Activated naive CD4-positive, alpha-beta T cell (primary cell): ENCODE data around the gene MCRIP1.

Experiments used
- DNase-seq, 4 experiments: peaks; one replicate each; lab custom pipeline; 2025; lab: John Stamatoyannopoulos, UW

Gene MCRIP1

DNA sequence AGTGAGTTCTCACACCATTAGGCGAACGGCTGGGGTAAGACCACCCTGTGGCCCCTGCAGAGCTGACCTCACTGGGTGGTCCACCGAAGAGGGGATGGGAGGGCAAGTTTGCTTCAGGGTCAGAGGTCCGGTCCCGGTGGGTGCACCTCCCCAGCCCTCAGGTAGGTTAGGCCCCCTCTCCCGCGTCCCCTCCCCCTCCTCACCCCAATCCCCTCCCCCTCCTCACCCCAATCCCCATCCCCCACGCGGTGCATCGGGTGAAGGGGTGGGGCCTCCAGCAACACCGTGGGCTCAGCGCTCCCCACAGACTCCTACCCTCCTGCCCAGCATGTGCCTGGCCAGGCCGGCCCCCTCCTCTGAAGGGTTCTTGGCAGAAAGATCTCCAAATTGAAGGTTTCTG lies 13.4 kb downstream of the MCRIP1 start:
- no peak for DNase-seq

DNA sequence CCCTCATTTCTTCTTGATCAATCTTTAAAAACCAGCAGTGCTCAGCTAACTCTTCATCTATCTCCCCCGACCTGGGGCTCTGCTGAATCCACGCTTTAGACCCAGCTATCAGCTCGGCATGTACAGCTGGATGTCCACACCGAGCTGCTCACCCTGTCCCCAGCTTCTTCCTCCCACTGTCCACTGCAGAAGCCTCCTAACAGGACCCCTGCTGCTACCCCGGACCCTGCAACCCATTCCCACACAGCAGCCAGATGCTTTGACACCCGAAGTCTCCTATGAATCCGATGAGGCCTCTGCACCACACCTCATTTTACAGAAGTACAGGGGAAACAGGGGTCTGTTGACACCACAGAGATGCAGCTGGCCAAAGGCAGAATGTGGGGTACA lies 15.3 kb downstream of the MCRIP1 start:
- DNase-seq = no peak

DNA sequence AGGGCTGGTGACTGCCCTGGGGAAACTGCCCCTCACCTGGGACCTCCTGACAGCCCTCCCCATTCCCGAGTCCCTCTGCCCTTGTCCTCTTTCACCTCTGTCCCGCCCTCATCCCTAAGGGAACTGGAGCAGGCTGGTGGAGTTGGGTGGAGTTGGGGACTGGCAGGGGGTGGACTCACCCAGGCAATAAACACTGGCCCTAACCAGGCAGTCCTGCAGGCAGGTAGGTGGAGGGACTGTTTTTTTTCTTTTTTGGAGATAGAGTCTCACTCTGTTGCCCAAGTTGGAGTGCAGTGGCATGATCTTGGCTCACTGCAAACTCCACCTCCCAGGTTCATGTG lies 17.5 kb downstream of the MCRIP1 start:
- DNase-seq = no peak

DNA sequence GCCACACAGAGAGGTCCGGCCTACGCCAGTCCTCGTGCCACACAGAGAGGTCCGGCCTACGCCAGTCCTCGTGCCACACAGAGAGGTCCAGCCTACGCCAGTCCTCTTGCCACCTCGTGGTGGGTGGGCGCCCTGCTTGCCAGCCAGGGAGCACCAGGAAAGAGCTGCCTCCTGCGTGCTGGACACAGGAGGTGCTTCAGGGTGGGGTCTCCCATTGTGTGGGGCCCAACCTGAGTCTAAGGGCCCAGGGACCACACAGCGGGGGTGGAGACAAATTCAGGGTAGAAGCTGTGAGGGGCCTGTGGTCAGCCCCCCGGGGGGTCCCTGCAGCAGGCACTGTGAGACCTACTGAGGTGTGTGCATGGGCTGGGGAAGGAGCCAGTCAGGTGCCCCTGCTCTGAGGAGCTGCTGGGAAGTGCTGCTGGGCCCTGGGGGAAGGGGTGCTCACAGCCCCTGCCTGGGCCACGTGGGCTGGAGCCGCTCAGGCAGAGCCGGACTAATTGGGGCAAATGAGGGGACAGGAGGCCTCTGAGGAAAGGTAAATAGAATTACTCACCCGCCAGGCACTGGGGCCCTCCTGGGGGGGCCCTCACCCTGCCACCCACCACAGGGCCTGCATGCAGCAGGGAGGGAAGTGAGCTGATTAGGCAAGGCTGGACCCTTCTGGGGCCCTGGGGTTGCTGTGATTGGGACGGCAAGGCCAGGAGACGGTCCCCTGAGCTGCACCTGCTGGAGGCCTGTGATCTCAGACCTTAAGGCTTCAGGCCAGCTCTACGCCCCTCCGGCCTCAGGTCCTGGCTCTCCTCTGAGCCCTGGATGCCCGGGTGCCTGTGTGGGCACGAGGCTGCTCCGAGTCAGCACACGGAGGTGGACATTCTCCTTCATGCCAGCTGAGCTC lies 18.1 kb downstream of the MCRIP1 start:
- no peak for DNase-seq

DNA sequence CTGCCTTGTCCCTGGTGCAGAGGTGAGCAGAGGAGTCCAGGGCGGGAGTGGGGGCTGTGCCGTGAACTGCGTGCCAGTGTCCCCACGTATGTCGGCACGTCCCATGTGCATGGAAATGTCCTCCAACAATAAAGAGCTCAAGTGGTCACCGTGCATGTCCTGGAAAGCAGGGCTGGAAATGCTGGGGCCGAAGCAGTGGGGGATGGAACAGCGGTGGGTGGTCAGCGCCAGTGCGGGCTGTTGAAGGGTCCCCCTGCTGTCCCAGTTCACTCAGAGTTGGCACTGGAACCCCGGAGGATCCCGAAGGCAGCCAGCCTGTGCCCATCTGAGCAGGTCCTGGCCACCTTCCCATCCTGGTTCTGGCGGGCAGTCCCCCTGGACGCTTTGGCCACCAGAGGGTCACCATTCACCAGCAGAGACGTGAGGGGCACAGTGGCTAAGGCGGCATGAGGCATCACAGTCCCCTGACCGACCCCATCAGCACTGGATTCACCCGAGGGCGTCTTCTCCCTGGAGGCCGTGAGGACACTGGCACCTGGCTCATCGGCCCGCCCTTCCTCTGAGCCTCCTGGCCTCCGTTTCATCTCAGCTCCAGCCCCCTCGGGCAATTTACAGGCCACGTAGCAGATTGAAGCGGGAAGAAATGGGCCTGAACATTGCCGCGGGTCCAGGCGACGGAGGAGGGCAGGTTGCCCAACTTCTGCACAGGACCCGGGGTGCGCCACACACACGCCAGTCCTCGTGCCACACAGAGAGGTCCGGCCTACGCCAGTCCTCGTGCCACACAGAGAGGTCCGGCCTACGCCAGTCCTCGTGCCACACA lies 19.0 kb downstream of the MCRIP1 start:
- no peak for DNase-seq

DNA sequence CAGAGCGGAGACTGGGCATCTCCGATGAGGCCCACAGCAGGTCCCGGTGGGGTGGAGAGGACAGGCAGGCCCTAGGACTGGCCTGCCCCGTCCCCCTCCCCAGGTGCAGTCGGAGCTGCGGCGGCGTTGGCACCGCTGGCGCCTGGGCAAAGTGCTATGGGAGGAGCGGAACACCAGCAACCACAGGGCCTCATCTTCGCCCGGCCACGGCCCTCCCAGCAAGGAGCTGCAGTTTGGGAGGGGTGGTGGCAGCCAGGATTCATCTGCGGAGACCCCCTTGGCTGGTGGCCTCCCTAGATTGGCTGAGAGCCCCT lies 19.8 kb downstream of the MCRIP1 start:
- DNase-seq = no peak

DNA sequence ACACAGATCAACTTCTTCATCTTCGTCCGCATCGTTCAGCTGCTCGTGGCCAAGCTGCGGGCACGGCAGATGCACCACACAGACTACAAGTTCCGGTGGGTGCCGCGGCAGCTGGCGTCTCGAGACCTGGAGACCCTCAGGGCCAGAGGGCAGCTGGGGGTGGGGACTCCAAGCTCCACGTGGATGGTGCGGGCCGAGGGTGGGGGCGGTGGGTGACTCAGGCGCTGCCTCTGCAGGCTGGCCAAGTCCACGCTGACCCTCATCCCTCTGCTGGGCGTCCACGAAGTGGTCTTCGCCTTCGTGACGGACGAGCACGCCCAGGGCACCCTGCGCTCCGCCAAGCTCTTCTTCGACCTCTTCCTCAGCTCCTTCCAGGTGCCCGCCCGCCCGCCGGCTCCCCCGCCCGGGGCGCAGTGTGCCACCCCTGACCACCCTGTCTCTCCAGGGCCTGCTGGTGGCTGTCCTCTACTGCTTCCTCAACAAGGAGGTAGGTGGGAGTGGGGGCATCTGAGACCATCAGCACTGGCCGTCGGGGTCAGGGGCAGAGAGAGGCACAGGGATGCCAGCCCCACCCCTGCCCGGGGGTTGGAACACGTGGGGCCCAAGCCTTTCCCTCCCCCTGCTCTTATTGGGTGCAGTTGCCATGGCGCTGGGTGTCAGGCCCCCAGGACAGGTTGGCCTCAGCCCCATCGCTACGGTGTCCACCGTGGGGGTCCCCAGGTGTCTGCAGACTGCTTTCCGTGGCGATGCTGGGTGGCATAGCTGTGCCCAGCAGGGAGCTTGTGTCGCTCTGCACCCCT lies 20.3 kb downstream of the MCRIP1 start:
- DNase-seq = no peak

DNA sequence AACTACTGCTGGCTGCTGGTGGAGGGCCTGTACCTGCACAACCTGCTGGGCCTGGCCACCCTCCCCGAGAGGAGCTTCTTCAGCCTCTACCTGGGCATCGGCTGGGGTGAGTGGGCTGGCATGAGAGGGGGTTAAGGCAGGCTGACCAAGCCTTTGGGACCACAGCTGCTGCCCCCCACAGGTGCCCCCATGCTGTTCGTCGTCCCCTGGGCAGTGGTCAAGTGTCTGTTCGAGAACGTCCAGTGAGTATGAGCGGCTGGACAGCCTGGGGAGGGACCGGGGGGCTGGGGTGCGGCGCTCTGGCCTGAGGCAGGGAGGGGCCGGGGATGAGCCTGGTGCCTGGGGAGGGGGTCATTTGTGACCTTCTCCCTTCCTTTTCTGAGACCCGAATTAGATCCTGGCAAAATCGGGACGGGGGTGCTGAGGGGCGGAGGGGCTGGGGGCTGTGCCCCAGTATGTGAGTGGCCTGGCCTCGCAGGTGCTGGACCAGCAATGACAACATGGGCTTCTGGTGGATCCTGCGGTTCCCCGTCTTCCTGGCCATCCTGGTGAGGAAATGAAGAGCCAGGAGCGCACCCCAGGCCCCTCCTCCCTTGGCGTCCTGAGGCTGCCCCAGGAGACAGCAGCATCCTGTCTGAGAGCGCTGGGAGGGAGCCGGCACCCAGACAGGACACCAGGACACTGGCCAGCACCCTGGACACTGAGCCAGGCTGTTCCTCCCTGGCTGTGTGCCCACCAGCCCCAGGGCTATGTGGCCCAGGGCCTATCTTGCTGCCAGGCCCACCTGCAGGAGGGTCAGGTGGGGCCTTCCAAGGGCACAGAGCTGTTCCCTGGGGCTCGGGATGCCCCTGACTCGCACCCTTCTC lies 21.2 kb downstream of the MCRIP1 start:
- DNase-seq = no peak

DNA sequence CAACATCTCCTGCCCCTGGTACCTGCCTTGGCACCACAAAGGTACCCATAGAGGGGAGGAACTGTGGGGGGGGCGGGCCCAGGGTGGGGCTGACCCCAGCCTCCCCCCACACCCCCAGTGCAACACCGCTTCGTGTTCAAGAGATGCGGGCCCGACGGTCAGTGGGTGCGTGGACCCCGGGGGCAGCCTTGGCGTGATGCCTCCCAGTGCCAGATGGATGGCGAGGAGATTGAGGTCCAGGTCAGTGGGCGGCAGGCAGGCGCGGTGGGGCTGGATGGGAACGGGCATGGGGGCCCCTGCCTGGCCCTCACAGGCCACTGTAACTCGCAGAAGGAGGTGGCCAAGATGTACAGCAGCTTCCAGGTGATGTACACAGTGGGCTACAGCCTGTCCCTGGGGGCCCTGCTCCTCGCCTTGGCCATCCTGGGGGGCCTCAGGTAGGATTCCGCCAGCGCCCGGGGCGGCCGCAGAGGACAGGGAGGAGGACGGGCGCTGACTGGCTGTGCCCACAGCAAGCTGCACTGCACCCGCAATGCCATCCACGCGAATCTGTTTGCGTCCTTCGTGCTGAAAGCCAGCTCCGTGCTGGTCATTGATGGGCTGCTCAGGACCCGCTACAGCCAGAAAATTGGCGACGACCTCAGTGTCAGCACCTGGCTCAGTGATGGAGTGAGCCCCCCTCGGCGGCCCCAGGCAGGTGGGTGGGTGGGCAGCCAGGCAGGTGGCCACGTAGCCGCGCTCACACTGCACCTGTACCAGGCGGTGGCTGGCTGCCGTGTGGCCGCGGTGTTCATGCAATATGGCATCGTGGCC lies 22.0 kb downstream of the MCRIP1 start:
- no peak for DNase-seq

DNA sequence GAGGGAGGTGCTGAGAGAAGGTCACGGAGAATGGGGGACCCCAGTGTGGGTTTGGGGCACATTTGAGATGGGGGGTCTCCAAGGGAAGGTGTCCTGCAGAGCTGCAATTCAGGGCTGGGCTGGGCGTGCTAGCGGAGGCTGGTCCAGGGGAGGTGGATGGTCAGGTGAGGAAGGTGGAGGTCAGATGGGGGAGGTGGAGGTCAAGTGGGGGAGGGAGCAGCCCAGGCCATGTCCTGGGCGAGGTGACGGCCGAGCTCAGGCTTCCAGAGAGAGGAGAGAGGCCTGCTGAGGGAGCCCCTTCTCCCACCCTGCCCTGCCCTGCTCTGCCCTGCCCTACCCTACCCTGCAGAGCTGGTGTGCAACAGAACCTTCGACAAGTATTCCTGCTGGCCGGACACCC lies 22.6 kb downstream of the MCRIP1 start:
- no peak for DNase-seq

DNA sequence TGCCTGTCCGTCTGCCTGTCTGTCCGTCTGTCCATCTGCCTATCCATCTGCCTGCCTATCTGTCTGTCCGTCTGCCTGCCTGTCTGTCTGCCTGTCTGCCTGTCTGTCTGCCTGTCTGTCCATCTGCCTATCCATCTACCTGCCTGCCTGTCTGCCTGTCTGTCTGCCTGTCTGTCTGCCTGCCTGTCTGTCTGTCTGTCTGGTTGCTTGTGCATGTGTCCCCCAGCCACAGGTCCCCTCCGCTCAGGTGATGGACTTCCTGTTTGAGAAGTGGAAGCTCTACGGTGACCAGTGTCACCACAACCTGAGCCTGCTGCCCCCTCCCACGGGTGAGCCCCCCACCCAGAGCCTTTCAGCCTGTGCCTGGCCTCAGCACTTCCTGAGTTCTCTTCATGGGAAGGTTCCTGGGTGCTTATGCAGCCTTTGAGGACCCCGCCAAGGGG lies 23.5 kb downstream of the MCRIP1 start:
- no peak for DNase-seq

DNA sequence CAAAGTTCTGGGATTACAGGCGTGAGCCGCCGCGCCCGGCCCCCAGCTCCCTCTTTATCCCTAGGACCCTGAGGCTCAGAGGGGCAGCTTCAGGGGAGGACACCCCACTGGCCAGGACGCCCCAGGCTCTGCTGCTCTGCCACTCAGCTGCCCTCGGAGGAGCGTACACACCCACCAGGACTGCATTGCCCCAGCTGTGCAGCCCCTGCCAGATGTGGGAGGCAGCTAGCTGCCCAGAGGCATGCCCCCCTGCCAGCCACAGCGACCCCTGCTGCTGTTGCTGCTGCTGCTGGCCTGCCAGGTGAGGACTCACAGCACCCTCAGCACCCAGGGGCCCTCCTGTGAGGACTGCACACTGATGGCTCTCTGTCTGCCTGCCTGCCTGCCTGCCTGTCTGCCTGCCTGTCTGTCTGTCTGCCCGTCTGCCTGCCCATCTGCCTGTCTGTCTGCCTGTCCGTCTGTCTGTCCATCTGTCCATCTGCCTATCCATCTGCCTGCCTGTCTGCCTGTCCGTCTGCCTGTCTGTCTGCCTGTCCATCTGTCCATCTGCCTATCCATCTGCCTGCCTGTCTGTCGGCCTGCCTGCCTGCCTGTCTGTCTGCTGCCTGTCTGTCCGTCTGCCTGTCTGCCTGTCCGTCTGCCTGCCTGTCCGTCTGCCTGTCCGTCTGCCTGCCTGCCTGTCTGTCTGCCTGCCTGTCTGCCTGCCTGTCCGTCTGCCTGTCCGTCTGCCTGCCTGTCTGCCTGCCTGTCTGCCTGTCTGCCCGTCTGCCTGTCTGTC lies 24.1 kb downstream of the MCRIP1 start:
- DNase-seq = no peak

DNA sequence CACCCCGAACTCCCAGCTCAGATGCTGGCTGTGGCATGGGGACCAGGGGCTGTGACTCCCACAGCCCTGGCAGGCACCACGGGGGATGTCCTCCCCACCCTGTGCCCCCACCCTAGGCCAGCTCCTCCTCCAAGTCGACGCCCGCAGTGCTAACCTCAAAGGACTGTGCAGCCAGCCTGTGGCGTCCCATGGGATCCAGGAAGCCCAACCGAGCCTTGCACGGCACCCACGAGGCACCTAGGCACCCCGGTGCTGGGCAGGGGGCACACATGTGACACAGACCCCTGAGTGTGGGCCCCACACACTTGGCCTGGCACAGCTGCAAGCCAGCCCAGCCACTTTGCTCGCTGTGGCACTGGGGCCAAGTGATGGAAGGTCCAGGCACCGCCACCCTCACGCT lies 25.3 kb downstream of the MCRIP1 start:
- no peak for DNase-seq

DNA sequence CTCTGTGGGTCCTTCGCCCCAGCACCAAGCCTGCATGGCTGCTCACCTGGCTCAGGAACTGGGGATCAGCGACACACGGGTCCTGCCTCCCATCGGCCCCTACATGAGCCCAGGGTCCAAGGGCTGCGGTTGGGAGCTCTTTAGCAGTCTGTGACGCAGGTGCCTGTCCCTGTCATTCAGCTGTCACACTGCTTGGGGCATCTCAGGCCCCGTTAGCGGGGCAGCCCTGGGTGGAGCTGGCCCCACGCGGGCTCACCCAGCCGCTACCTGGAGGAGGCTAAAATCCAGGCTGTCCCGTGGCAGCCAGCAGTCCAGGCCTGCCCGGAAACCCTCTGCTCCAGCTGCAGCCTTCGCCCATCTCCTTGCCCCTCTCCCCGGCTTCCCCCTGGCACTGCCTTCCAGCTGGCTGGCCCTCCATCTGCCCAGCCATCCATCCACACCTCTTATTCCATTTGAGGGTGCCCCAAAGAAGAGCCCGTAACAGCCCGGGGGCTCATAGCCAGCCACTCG lies 25.8 kb downstream of the MCRIP1 start:
- DNase-seq = no peak

DNA sequence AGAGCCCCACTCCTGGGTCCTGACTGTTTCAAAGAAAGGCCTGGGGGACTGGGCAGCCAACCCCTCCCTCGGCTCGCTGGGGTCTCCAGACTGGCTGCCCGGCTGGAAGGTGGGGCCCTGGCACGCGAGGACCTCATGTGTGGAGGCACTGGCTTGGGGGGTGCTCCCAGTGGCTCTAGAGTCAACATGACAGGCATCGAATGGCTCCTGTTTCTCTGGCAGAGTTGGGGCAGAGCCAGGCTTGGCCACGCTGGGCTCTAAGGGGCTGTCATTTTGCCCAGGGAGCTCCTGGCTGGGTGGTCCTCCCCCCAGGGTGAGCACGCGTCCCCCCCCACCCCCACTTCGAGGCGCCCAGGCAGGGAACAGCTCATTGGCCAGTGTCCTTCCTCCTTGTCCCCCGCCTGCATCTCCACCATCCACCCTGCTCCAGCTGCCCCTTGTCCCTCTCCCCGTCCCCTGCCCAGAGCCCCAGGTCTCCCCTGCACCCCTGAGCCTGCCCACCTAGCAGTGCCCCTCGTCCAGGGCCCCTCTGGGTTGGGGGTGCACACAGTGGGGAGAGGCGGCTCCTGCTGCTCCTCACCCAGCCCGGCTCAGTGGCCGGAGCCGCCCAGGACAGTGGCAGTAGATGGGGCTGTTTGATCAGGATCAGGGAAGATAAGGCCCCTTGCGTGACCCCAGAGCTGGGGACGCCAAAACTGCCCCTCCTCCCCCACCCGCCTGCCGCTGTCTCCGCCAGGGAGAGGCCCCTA lies 26.5 kb downstream of the MCRIP1 start:
- DNase-seq = no peak

DNA sequence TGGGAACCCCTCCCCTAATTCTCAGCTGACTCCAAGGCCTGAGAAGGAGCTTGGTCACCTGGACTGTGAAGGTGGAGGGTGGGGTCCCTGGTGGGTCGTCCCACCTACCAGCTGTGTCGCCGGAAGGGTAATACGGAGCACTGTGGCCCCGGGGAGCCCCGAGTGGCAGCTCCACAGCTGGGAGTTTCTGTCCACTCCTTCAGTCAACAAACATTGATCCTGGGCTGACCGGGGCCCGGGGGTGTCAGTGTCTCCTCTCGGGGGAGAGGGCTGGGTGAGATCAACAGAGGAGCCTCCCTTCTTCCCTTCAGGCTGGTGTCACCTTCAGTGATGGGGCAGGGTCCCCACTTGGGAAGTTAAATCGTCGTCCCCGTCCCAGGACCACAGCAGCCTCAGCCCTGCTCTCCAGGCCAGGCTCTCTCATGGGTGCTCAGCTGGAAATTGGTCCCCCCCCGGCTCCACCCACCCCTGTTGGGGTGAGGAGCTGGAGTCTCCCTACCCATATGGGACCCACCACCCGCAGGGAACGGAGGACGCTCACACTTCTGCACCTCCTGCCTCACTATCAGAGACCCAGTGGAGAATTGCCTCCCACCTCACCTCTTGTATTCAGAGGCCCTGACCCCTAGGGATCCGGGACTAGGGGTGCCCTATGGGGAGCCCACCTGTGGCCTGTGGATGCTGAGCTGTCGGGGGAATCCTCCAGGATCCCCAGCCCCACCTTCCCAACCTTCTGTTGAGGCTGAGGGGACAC lies 27.2 kb downstream of the MCRIP1 start:
- DNase-seq = no peak

DNA sequence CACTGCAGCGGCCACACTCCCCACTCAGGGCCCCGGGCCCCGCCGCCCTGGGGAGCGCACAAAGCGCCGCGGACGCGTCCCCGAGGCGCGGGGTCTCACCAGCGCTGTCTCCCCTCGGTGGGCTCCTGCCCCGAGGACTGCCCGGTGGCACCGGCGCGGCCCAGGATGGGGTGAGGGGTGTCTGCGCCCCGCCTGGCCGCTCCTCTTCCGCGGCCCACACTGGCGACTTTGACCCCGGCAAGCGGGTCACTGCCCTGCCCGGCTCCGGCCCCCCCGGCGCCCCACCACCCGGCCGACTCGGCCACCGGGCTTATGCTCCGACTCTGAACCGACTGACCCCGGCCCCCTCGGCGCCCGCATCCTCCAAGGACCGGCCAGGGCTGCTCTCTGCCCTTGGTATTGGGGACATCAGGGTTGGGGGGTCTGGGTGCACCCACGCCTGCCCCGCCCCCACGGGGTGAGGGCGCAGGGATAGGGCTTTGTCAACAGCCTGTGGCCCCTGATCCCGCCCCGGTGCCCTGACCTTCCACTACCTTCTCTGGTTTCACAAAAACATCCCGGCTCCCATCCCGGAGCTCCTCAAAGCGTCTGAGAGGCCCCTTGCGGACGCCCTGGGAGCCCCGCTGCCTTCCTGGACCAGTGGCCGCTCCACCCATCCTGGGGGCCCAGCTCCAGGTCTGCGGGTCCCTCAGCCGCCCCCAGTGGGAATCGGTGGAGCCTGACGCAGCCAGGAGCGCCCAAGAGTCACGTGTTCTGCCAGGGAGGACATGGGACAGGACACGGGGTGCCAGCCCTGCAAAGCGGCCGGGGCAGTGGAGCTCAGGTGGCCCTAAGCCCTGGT lies 28.3 kb downstream of the MCRIP1 start:
- DNase-seq = no peak
